HepG2 (cell line): ENCODE results near the gene SEMA6D. TPM values are rescaled to one million over a fixed set of nuclear protein-coding genes. Genes with fewer than 3 reads are reported as not detected.

ENCODE experiments used
- ATAC-seq: fragments of 200-7000 bp; cut with Tn5 transposase; 3 replicates; pipeline ENCODE4 v1.9.1; 2020; ENCODE audit warnings: mild to moderate bottlenecking, moderate library complexity
- BruUV-seq: library from RNA; stranded (reverse); fragments of 400-500 nt; replicated peaks from 2 replicates; lab custom pipeline; 2021; lab: Mats Ljungman, UMichigan
- CTCF ChIA-PET: fragments of 300-600 bp; formaldehyde crosslinking; extraction: SDS; loops from one replicate; lab custom pipeline; 2021; ENCODE audit warnings: low total read pairs, inconsistent platforms, low intra/inter-chr PET ratio; lab: Yijun Ruan, JAX
- POLR2A ChIA-PET: fragments of 350-600 bp; sonication (Branson Sonifier 250); formaldehyde crosslinking; loops from one replicate; lab custom pipeline; 2020; ENCODE audit warnings: antibody characterized with exemption, inconsistent platforms; lab: Yijun Ruan, JAX
- DNase-seq: peaks from one replicate; pipeline ENCODE4 v3.0.0-alpha.2; 2015; ENCODE audit warnings: low spot score
- FAIRE-seq: peaks from 3 replicates; lab custom pipeline; 2011; peaks lifted over from hg19 to GRCh38; lab: Jason Lieb, UNC
- H2AFZ ChIP-seq: one replicate; pipeline ENCODE4 v1.6.1; 2011; ENCODE audit warnings: low read length, inconsistent platforms
- H3K27ac ChIP-seq: fragments of 300-600 bp; 3 replicates; pipeline ENCODE4 v1.8.0; 2011; ENCODE audit warnings: mixed run types, mild to moderate bottlenecking, mixed read lengths, low read length, inconsistent platforms; ENCODE audit not compliant: insufficient read depth; ENCODE audit errors: extremely low read length
- H3K27me3 ChIP-seq, 2 experiments: fragments of 200-600 bp in 1 of 2; 2 replicates in 1 of 2; 3 replicates in 1 of 2; pipeline versions ENCODE4 v1.6.0 to v1.8.0; 2011; ENCODE audit warnings: low read length in 2 of 2, mild to moderate bottlenecking in 2 of 2, moderate library complexity in 2 of 2, inconsistent platforms in 1 of 2; ENCODE audit not compliant: insufficient read depth in 2 of 2, control insufficient read depth in 1 of 2
- H3K36me3 ChIP-seq, 2 experiments: fragments of 200-600 bp in 1 of 2; replicated peaks in 1 of 2; 2 replicates in 1 of 2; 3 replicates in 1 of 2; pipeline versions ENCODE4 v1.5.1 to v1.8.0; 2011; ENCODE audit warnings: low read length in 2 of 2, inconsistent platforms in 1 of 2; ENCODE audit not compliant: insufficient read depth in 2 of 2, control insufficient read depth in 1 of 2
- H3K4me1 ChIP-seq: 2 replicates; pipeline ENCODE4 v1.5.1; 2012; ENCODE audit warnings: low read length, inconsistent platforms; ENCODE audit not compliant: insufficient read depth
- H3K4me2 ChIP-seq: 2 replicates; pipeline ENCODE4 v1.6.0; 2011; ENCODE audit warnings: low read depth, low read length, inconsistent platforms
- H3K4me3 ChIP-seq, 3 experiments: fragments of 200-600 bp in 1 of 3; sonication (generic), shearing (Covaris generic) in 1 of 3; replicated peaks in 1 of 3; 2 replicates each; pipeline ENCODE4 v1.5.1; 2011 to 2016; ENCODE audit warnings: low read length in 3 of 3, inconsistent platforms in 2 of 3, low read depth in 2 of 3, mild to moderate bottlenecking in 2 of 3, control low read depth in 1 of 3, mixed read lengths in 1 of 3; ENCODE audit not compliant: insufficient read depth in 1 of 3
- H3K79me2 ChIP-seq: one replicate; pipeline ENCODE4 v1.6.1; 2011; ENCODE audit warnings: low read length, inconsistent platforms; ENCODE audit not compliant: insufficient read depth
- H3K9ac ChIP-seq: 2 replicates; pipeline ENCODE4 v1.6.0; 2011; ENCODE audit warnings: mild to moderate bottlenecking, low read depth, low read length, inconsistent platforms; ENCODE audit not compliant: insufficient read depth
- H3K9me3 ChIP-seq: 2 replicates; pipeline ENCODE4 v1.5.1; 2012; ENCODE audit warnings: mild to moderate bottlenecking, low read length
- H4K20me1 ChIP-seq: 2 replicates; pipeline ENCODE4 v1.6.0; 2011; ENCODE audit warnings: inconsistent platforms, mild to moderate bottlenecking, low read length, moderate library complexity; ENCODE audit not compliant: insufficient read depth
- FOXK2 ChIP-seq: fragments of 450-650 bp; IDR thresholded peaks from 2 replicates; pipeline ENCODE4 v1.6.1; 2016
- FOXO1 ChIP-seq: sonication (generic); formaldehyde crosslinking; IDR thresholded peaks from 2 replicates; pipeline ENCODE4 v1.4.0; 2020; ENCODE audit warnings: missing genetic modification reagents
- IKZF4 ChIP-seq: sonication (generic); formaldehyde crosslinking; IDR thresholded peaks from 2 replicates; pipeline ENCODE4 v1.5.1; 2020; ENCODE audit warnings: borderline replicate concordance, mild to moderate bottlenecking, low read depth, missing genetic modification reagents; ENCODE audit errors: not compliant biosample characterization
- KLF9 ChIP-seq: IDR thresholded peaks from 2 replicates; pipeline ENCODE4 v1.6.1; 2016; ENCODE audit warnings: low read depth
- PHF21A ChIP-seq: sonication (generic); formaldehyde crosslinking; IDR thresholded peaks from 2 replicates; pipeline ENCODE4 v1.5.0; 2020; ENCODE audit warnings: mild to moderate bottlenecking, missing genetic modification reagents
- PRMT3 ChIP-seq: sonication (generic); formaldehyde crosslinking; IDR thresholded peaks from 2 replicates; pipeline ENCODE4 v1.8.1; 2022; ENCODE audit warnings: low read depth, mild to moderate bottlenecking, moderate library complexity, missing genetic modification reagents, borderline replicate concordance
- RFXAP ChIP-seq: sonication (generic); formaldehyde crosslinking; IDR thresholded peaks from 2 replicates; pipeline ENCODE4 v1.4.0; 2020; ENCODE audit warnings: missing genetic modification reagents, borderline replicate concordance
- TRIM24 ChIP-seq: sonication (generic); formaldehyde crosslinking; IDR thresholded peaks from 2 replicates; pipeline ENCODE4 v1.8.0; 2022; ENCODE audit warnings: mild to moderate bottlenecking, missing genetic modification reagents
- ZBTB20 ChIP-seq: sonication (generic); formaldehyde crosslinking; IDR thresholded peaks from 2 replicates; pipeline ENCODE4 v1.8.1; 2023; ENCODE audit warnings: missing genetic modification reagents, low read depth, mild to moderate bottlenecking, borderline replicate concordance
- ZKSCAN8 ChIP-seq: IDR thresholded peaks from 2 replicates; pipeline ENCODE4 v1.6.1; 2016; ENCODE audit warnings: borderline replicate concordance, missing genetic modification reagents, missing compliant biosample characterization
- ZNF256 ChIP-seq: sonication (generic); formaldehyde crosslinking; conservative IDR thresholded peaks from 2 replicates; pipeline ENCODE4 v1.4.0; 2020; ENCODE audit warnings: missing genetic modification reagents
- ZNF383 ChIP-seq: sonication (generic); formaldehyde crosslinking; IDR thresholded peaks from 2 replicates; pipeline ENCODE4 v1.4.0; 2020; ENCODE audit warnings: missing genetic modification reagents, mild to moderate bottlenecking, borderline replicate concordance
- ZNF709 ChIP-seq: sonication (generic); formaldehyde crosslinking; IDR thresholded peaks from 2 replicates; pipeline ENCODE4 v1.5.0; 2020; ENCODE audit warnings: mild to moderate bottlenecking, missing genetic modification reagents
- in situ Hi-C: cut with HindIII; loops from 2 replicates; pipeline ENCODE4 v1.10.0; 2017; ENCODE audit warnings: low pct_unique_long_range_greater_than_20kb; ENCODE audit not compliant: extremely low pct_ligation_motif_present
- intact Hi-C: fragments of 100-400 bp; cut with micrococcal nuclease; formaldehyde crosslinking; loops from one replicate; pipeline ENCODE4 v1.10.0; 2022; ENCODE audit not compliant: unreplicated experiment
- polyA plus RNA-seq, 8 experiments: library from polyadenylated mRNA; depleted of rRNA in 3 of 8; stranded (reverse) in 7 of 8; unstranded in 1 of 8; fragments of >200 nt; fragmentation: Illumina TruSeq in 4 of 8; extraction: Trizol in 4 of 8; gene quantifications; 2 replicates each; pipeline versions ENCODE4 v1.2.1 to v1.2.3, GENCODE V29; 2011 to 2016; ENCODE audit warnings: low read depth in 4 of 8, missing spikeins in 1 of 8, mixed read lengths in 1 of 8; ENCODE audit not compliant: insufficient read depth in 1 of 8
- total RNA-seq, 5 experiments: library from RNA; depleted of rRNA; stranded (reverse); fragments of >200 nt; fragmentation: Illumina TruSeq; extraction: Trizol; gene quantifications; 2 replicates each; pipeline ENCODE4 v1.2.3, GENCODE V29; 2016; ENCODE audit warnings: low read depth in 1 of 5
- TF ChIP-seq, protein P1 (sequence below): sonication (generic); formaldehyde crosslinking; IDR thresholded peaks from 2 replicates; pipeline ENCODE4 v1.4.0; 2020; ENCODE audit warnings: missing genetic modification reagents
- TF ChIP-seq, protein P2 (sequence below): sonication (generic); formaldehyde crosslinking; IDR thresholded peaks from 2 replicates; pipeline ENCODE4 v1.4.0; 2020; ENCODE audit warnings: missing genetic modification reagents
- TF ChIP-seq, protein P3 (sequence below): sonication (generic); formaldehyde crosslinking; IDR thresholded peaks from 2 replicates; pipeline ENCODE4 v1.5.0; 2020; ENCODE audit warnings: missing genetic modification reagents

SEMA6D gene
- total and polyA plus RNA-seq, 2 of the 13 experiments (the other 11 are each of a cell fraction or from before 2014, with no cell fraction given), result not detected

DNA sequence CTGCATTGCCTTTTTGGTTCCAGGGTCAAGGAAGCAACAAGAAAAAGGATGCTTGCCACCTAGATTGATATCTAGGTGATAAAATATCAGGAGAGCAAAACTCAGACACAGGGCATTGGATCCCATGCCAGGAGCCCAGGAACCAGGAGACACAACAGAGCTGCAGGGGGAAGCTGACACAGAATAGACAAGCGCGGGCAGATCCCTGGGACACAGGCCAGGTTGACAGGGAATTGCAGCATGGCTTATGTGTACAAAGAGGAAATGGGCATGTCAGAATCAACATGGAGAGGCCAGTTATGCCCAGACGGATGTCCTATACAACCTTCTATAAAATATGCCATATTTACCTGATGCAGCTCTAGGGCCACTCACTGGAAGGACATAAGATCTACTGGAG is 84.2 kb downstream of the SEMA6D start (continued):
- TF ChIP-seq, protein P1, sequence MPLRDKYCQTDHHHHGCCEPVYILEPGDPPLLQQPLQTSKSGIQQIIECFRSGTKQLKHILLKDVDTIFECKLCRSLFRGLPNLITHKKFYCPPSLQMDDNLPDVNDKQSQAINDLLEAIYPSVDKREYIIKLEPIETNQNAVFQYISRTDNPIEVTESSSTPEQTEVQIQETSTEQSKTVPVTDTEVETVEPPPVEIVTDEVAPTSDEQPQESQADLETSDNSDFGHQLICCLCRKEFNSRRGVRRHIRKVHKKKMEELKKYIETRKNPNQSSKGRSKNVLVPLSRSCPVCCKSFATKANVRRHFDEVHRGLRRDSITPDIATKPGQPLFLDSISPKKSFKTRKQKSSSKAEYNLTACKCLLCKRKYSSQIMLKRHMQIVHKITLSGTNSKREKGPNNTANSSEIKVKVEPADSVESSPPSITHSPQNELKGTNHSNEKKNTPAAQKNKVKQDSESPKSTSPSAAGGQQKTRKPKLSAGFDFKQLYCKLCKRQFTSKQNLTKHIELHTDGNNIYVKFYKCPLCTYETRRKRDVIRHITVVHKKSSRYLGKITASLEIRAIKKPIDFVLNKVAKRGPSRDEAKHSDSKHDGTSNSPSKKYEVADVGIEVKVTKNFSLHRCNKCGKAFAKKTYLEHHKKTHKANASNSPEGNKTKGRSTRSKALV (CRISPR knock-in tag), result no peak
- TF ChIP-seq, all 625 proteins: peak for 0

DNA sequence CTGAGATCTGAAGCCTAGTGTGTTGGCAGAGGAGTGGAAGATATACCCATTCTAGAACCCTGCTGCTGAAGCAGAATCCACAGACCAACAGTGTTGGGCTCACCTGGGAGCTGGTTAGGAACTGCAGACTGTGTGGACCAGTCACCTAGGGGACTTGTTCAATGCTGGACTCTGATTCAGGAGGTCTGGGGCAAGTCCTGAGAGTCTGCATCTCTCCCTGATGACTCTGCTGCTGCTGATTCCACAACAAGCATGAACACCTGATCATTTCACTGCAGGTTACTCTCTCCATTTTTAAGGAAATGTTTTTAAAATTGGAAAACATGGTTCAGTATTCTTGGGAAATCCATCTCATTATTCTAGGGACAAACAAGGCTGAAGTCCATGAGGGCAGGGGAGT is 84.9 kb downstream of the SEMA6D start:
- H3K4me1 ChIP-seq, result no peaks in the 10 kb centered on the region
- in situ Hi-C loops, result no loop called here
- no peak overlapping the region for H2AFZ ChIP-seq
- ChIA-PET POLR2A (no interaction called here), CTCF (no interaction called here)
- BruUV-seq, result no TSS peak
- no peak for DNase-seq
- no peaks in the 10 kb centered on the region for H3K79me2 ChIP-seq
- H3K27me3 ChIP-seq, result no peaks in the 10 kb centered on the region
- H3K9me3 ChIP-seq, result peaks cover 21% of the 10 kb centered on the region
- intact Hi-C loops, result no loop called here
- H3K4me3 ChIP-seq, result no peak overlapping the region
- H4K20me1 ChIP-seq, result no peaks in the 10 kb centered on the region
- H3K9ac ChIP-seq, result no peak overlapping the region
- TF ChIP-seq PHF21A (CRISPR knock-in tag) (no peak), FOXK2 (no peak), KLF9 (CRISPR knock-in tag) (no peak), ZNF709 (no peak), RFXAP (no peak), ZKSCAN8 (CRISPR knock-in tag) (no peak), PRMT3 (CRISPR knock-in tag) (no peak), FOXO1 (CRISPR knock-in tag) (no peak), IKZF4 (no peak), ZBTB20 (CRISPR knock-in tag) (no peak), ZNF256 (CRISPR knock-in tag) (no peak), ZNF383 (no peak), TRIM24 (CRISPR knock-in tag) (no peak)
- TF ChIP-seq, protein P2, sequence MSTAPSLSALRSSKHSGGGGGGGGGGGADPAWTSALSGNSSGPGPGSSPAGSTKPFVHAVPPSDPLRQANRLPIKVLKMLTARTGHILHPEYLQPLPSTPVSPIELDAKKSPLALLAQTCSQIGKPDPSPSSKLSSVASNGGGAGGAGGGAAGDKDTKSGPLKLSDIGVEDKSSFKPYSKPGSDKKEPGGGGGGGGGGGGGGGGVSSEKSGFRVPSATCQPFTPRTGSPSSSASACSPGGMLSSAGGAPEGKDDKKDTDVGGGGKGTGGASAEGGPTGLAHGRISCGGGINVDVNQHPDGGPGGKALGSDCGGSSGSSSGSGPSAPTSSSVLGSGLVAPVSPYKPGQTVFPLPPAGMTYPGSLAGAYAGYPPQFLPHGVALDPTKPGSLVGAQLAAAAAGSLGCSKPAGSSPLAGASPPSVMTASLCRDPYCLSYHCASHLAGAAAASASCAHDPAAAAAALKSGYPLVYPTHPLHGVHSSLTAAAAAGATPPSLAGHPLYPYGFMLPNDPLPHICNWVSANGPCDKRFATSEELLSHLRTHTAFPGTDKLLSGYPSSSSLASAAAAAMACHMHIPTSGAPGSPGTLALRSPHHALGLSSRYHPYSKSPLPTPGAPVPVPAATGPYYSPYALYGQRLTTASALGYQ, result no peak
- TF ChIP-seq, protein P3, sequence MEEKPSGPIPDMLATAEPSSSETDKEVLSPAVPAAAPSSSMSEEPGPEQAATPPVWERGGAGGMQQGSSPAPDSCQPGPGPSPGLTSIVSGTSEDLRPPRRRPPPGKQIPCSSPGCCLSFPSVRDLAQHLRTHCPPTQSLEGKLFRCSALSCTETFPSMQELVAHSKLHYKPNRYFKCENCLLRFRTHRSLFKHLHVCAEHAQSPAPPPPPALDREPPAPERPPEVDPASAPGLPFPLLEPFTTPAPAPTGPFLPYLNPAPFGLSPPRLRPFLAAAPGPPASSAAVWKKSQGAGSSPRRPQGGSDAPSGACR (CRISPR knock-in tag), result no peak
- TF ChIP-seq, all 625 proteins: peak for 0
- no peak for FAIRE-seq
- no peak for ATAC-seq
- H3K36me3 ChIP-seq, result no peaks in the 10 kb centered on the region
- no peak overlapping the region for H3K27ac ChIP-seq
- H3K4me2 ChIP-seq, result no peak overlapping the region
